VCaP (cell line): Measurements from ENCODE around the gene GUF1.
A peak's percentile ranks its signal among the peaks of the same experiment; 100 is the strongest.

Source experiments
- H3K27ac ChIP-seq: fragments of 450-650 bp; 2 replicates; pipeline ENCODE4 v1.5.1; 2017
- CTCF ChIP-seq: fragments of 450-650 bp; conservative IDR thresholded peaks from 2 replicates; pipeline ENCODE4 v1.5.1; 2017; ENCODE audit warnings: mild to moderate bottlenecking, moderate library complexity

Gene GUF1

GRCh38 chr4:44670506-44671199 is 7.6 kb upstream of the GUF1 start:
- TF ChIP-seq CTCF = no peak

GRCh38 chr4:44671636-44672035 is 6.6 kb upstream of the GUF1 start:
- no peak for TF ChIP-seq CTCF
- H3K27ac ChIP-seq = no peak overlapping the region

More at GRCh38 chr4:44670506-44671199, 7.6 kb upstream of the GUF1 start:
- H3K27ac ChIP-seq = no peak overlapping the region

GRCh38 chr4:44674471-44674870 is 3.7 kb upstream of the GUF1 start:
- no peak overlapping the region for H3K27ac ChIP-seq
- peak; percentile 60 for TF ChIP-seq CTCF

DNA sequence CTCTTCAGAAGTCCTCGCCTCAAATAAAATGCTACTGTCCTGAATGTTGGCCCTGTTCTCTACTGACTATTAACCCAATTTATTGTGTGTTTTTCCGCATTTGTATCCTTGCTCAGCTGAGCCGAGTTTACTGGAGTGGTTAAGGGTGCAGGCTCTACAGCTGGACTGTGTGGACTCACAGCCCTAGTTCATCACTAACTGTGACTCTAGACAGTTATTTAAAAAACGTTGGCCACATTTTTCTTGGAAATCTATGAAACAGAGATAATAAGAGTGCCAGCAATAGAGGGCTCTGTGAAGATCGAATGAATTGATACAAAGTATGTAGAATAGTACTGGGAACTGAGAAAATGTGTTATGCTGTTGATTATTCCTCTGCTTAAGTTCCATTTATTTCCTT is 2.9 kb upstream of the GUF1 start:
- H3K27ac ChIP-seq = no peak overlapping the region
- TF ChIP-seq CTCF = no peak

DNA sequence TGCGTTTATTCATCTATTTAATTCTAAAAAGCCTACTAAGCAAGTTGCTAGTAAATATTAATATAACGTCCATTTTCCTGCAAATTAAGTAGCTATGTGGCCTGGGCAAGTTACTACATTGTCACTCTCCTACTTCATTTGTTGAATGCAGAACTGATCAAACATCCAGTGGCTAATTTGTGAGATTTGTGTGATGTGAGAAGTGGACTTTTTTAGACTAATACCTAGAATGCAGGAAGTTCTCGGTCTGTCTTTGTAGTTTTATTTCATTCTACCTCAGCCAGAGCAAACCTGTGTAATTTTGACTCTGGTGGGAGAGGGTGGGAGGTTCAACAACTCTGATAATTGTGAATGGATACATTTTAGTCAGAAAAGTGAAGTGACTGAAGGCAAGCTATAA is 840 bp downstream of the GUF1 start:
- peak overlapping the region; percentile 77 for H3K27ac ChIP-seq
- TF ChIP-seq CTCF = no peak

DNA sequence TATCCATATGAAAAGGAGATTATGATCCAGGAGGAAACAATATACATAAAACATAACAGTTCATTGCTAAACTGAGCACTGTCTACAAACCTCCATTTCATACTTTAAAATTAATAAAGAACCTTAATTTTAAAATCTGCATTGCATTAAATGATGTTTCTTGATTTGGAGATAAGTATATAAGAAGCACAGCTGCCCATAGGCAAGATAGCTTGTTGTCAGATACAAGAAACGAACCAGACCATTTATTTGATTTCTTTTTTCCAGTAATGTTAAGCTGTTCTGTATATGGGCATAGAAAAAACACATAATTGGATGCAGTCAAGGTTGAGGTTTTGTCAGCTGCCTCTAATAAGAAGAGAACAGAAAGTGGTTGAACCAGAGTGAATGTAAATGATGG is 6.4 kb downstream of the GUF1 start:
- no peak for TF ChIP-seq CTCF
- H3K27ac ChIP-seq = no peak overlapping the region

DNA sequence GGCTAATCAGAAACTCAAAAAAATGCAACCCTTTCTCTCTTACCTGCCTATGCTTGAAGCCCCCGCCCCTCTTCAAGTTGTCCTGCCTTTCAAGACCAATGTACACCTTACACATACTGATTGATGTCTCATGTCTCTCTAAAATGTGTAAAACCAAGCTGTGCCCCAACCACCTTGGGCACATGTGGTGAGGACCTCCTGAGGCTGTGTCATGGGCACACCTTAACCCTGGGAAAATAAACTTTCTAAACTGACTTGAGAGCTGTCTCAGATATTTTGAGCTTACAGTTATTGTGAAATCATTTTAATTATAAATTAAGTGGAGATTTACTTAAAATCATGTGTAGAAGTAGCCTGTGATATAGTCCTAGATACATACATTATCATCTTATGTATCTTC is 22.2 kb downstream of the GUF1 start:
- H3K27ac ChIP-seq = no peak overlapping the region
- no peak for TF ChIP-seq CTCF
